Lower leg skin (tissue), 3 donors: Measurements from ENCODE around the gene BBS9.

Experiments
- POLR2A ChIP-seq, 2 donors: fragments of 450-650 bp; IDR thresholded peaks; one replicate each; pipeline ENCODE4 v1.6.1; 2016 to 2017; ENCODE audit warnings: antibody characterized with exemption in 2 of 2, mild to moderate bottlenecking in 1 of 2, moderate library complexity in 1 of 2
- TF ChIP-seq, protein P1 (sequence below), 3 donors: fragments of 450-650 bp; IDR thresholded peaks; one replicate each; pipeline ENCODE4 v1.5.1; 2016; ENCODE audit warnings: antibody characterized with exemption in 3 of 3, mild to moderate bottlenecking in 3 of 3, moderate library complexity in 2 of 3

GRCh38 chr7:33137103-33137502 lies 7.7 kb downstream of the BBS9 start:
- TF ChIP-seq, protein P1, sequence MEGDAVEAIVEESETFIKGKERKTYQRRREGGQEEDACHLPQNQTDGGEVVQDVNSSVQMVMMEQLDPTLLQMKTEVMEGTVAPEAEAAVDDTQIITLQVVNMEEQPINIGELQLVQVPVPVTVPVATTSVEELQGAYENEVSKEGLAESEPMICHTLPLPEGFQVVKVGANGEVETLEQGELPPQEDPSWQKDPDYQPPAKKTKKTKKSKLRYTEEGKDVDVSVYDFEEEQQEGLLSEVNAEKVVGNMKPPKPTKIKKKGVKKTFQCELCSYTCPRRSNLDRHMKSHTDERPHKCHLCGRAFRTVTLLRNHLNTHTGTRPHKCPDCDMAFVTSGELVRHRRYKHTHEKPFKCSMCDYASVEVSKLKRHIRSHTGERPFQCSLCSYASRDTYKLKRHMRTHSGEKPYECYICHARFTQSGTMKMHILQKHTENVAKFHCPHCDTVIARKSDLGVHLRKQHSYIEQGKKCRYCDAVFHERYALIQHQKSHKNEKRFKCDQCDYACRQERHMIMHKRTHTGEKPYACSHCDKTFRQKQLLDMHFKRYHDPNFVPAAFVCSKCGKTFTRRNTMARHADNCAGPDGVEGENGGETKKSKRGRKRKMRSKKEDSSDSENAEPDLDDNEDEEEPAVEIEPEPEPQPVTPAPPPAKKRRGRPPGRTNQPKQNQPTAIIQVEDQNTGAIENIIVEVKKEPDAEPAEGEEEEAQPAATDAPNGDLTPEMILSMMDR (IDR thresholded peaks at IDR 0.05): no peak
- TF ChIP-seq POLR2A (IDR thresholded peaks at IDR 0.05): no peak
